GM12878 (cell line): ENCODE data around the gene LIPN.

Experiments
- MEF2A ChIP-seq: IDR thresholded peaks from 2 replicates; pipeline ENCODE4 v1.6.1; 2011; ENCODE audit warnings: low read depth, mild to moderate bottlenecking, low read length, moderate library complexity; ENCODE audit not compliant: insufficient read depth
- RAD21 ChIP-seq: IDR thresholded peaks from 2 replicates; pipeline ENCODE4 v1.6.1; 2011; ENCODE audit warnings: mild to moderate bottlenecking, low read depth, low read length, moderate library complexity; ENCODE audit not compliant: insufficient read depth
- SMAD1 ChIP-seq: fragments of 450-650 bp; IDR thresholded peaks from 2 replicates; pipeline ENCODE4 v1.6.1; 2018; ENCODE audit warnings: mild to moderate bottlenecking, low read depth; ENCODE audit not compliant: partially characterized antibody
- TF ChIP-seq, protein P1 (sequence below): fragments of 450-650 bp; formaldehyde crosslinking; IDR thresholded peaks from 2 replicates; pipeline ENCODE4 v1.4.0; 2020; ENCODE audit warnings: mild to moderate bottlenecking, moderate library complexity

DNA sequence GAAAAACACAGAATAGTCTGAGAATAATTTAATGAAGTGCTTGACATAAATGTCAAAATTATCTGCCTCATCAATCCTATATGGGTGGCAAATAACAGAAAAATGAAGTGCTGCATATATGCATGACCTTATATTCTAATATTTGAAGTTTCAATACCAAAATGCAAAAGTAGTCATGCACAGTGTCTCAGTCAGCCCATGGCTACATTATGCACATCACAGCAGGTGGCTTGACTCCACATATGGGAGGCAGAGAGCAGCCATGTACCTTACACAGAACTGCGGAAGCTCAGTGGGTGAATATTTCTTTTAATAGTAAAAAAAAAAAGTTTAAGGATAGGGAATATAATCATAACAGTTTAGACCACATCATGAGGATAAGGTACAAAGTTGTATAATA is 17.4 kb upstream of the LIPN start:
- TF ChIP-seq MEF2A (no peak), RAD21 (no peak), SMAD1 (no peak)
- TF ChIP-seq, protein P1, sequence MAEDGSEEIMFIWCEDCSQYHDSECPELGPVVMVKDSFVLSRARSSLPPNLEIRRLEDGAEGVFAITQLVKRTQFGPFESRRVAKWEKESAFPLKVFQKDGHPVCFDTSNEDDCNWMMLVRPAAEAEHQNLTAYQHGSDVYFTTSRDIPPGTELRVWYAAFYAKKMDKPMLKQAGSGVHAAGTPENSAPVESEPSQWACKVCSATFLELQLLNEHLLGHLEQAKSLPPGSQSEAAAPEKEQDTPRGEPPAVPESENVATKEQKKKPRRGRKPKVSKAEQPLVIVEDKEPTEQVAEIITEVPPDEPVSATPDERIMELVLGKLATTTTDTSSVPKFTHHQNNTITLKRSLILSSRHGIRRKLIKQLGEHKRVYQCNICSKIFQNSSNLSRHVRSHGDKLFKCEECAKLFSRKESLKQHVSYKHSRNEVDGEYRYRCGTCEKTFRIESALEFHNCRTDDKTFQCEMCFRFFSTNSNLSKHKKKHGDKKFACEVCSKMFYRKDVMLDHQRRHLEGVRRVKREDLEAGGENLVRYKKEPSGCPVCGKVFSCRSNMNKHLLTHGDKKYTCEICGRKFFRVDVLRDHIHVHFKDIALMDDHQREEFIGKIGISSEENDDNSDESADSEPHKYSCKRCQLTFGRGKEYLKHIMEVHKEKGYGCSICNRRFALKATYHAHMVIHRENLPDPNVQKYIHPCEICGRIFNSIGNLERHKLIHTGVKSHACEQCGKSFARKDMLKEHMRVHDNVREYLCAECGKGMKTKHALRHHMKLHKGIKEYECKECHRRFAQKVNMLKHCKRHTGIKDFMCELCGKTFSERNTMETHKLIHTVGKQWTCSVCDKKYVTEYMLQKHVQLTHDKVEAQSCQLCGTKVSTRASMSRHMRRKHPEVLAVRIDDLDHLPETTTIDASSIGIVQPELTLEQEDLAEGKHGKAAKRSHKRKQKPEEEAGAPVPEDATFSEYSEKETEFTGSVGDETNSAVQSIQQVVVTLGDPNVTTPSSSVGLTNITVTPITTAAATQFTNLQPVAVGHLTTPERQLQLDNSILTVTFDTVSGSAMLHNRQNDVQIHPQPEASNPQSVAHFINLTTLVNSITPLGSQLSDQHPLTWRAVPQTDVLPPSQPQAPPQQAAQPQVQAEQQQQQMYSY (CRISPR knock-in tag): no peak
